ENCODE measurements around the gene KLF15. TPM values are rescaled to one million over a fixed set of nuclear protein-coding genes. Genes with fewer than 3 reads are reported as not detected.

KLF15 gene
- total RNA-seq, 1 donor: not detected

GRCh38 chr3:126373682-126374601 lies 16.7 kb upstream of the KLF15 start:
- Histone ChIP-seq H3K4me1 (ENCODE audit: insufficient read depth, low read length) (no peaks in the 10 kb centered on the region), H3K9me3 (ENCODE audit: low read depth, low read length) (no peaks in the 10 kb centered on the region), H3K27me3 (ENCODE audit: insufficient read depth, low read length) (no peaks in the 10 kb centered on the region), H3K4me3 (ENCODE audit: low read length) (no peak overlapping the region)

GRCh38 chr3:126373146-126373613 lies 16.0 kb upstream of the KLF15 start:
- Histone ChIP-seq H3K9me3 (ENCODE audit: low read depth, low read length) (no peaks in the 10 kb centered on the region), H3K4me3 (ENCODE audit: low read length) (no peak overlapping the region)

GRCh38 chr3:126372413-126373145 lies 15.4 kb upstream of the KLF15 start:
- Histone ChIP-seq H3K9me3 (ENCODE audit: low read depth, low read length) (no peaks in the 10 kb centered on the region), H3K4me1 (ENCODE audit: insufficient read depth, low read length) (no peaks in the 10 kb centered on the region), H3K4me3 (ENCODE audit: low read length) (no peak overlapping the region), H3K27me3 (ENCODE audit: insufficient read depth, low read length) (no peaks in the 10 kb centered on the region)

More at GRCh38 chr3:126373146-126373613, 16.0 kb upstream of the KLF15 start:
- Histone ChIP-seq H3K4me1 (ENCODE audit: insufficient read depth, low read length) (no peaks in the 10 kb centered on the region), H3K27me3 (ENCODE audit: insufficient read depth, low read length) (no peaks in the 10 kb centered on the region)

GRCh38 chr3:126371096-126371705 lies 14.0 kb upstream of the KLF15 start:
- Histone ChIP-seq H3K4me1 (ENCODE audit: insufficient read depth, low read length) (no peaks in the 10 kb centered on the region), H3K27me3 (ENCODE audit: insufficient read depth, low read length) (no peaks in the 10 kb centered on the region), H3K9me3 (ENCODE audit: low read depth, low read length) (no peaks in the 10 kb centered on the region), H3K4me3 (ENCODE audit: low read length) (no peak overlapping the region)

- Histone ChIP-seq H3K27me3 (ENCODE audit: insufficient read depth, low read length) (no peaks in the 10 kb centered on the region), H3K4me1 (ENCODE audit: insufficient read depth, low read length) (no peaks in the 10 kb centered on the region), H3K9me3 (ENCODE audit: low read depth, low read length) (no peaks in the 10 kb centered on the region), H3K4me3 (ENCODE audit: low read length) (no peak overlapping the region)
Measured at GRCh38 chr3:126370606-126371005, 13.4 kb upstream of the KLF15 start.

GRCh38 chr3:126370055-126370454 lies 12.8 kb upstream of the KLF15 start:
- Histone ChIP-seq H3K4me3 (ENCODE audit: low read length) (no peak overlapping the region), H3K4me1 (ENCODE audit: insufficient read depth, low read length) (no peaks in the 10 kb centered on the region), H3K9me3 (ENCODE audit: low read depth, low read length) (no peaks in the 10 kb centered on the region), H3K27me3 (ENCODE audit: insufficient read depth, low read length) (no peaks in the 10 kb centered on the region)

GRCh38 chr3:126369490-126369889 lies 12.3 kb upstream of the KLF15 start:
- H3K9me3 ChIP-seq (ENCODE audit: low read depth, low read length): no peaks in the 10 kb centered on the region
- no peak overlapping the region for H3K4me3 ChIP-seq (ENCODE audit: low read length)
- H3K27me3 ChIP-seq (ENCODE audit: insufficient read depth, low read length): no peaks in the 10 kb centered on the region
- no peaks in the 10 kb centered on the region for H3K4me1 ChIP-seq (ENCODE audit: insufficient read depth, low read length)

GRCh38 chr3:126367316-126367805 lies 10.2 kb upstream of the KLF15 start:
- H3K4me1 ChIP-seq (ENCODE audit: insufficient read depth, low read length): no peaks in the 10 kb centered on the region
- H3K9me3 ChIP-seq (ENCODE audit: low read depth, low read length): no peaks in the 10 kb centered on the region
- no peak overlapping the region for H3K4me3 ChIP-seq (ENCODE audit: low read length)
- peaks cover 8% of the 10 kb centered on the region for H3K27me3 ChIP-seq (ENCODE audit: insufficient read depth, low read length)

- Histone ChIP-seq H3K27me3 (ENCODE audit: insufficient read depth, low read length) (peaks cover 14% of the 10 kb centered on the region), H3K4me3 (ENCODE audit: low read length) (no peak overlapping the region), H3K9me3 (ENCODE audit: low read depth, low read length) (no peaks in the 10 kb centered on the region), H3K4me1 (ENCODE audit: insufficient read depth, low read length) (no peaks in the 10 kb centered on the region)
Measured at GRCh38 chr3:126365351-126366277, 8.4 kb upstream of the KLF15 start.

GRCh38 chr3:126364731-126365301 lies 7.6 kb upstream of the KLF15 start:
- H3K9me3 ChIP-seq (ENCODE audit: low read depth, low read length): no peaks in the 10 kb centered on the region
- H3K27me3 ChIP-seq (ENCODE audit: insufficient read depth, low read length): peaks cover 22% of the 10 kb centered on the region
- H3K4me1 ChIP-seq (ENCODE audit: insufficient read depth, low read length): no peaks in the 10 kb centered on the region
- no peak overlapping the region for H3K4me3 ChIP-seq (ENCODE audit: low read length)

GRCh38 chr3:126364130-126364695 lies 7.0 kb upstream of the KLF15 start:
- peaks cover 25% of the 10 kb centered on the region for H3K27me3 ChIP-seq (ENCODE audit: insufficient read depth, low read length)
- H3K4me3 ChIP-seq (ENCODE audit: low read length): no peak overlapping the region
- H3K9me3 ChIP-seq (ENCODE audit: low read depth, low read length): no peaks in the 10 kb centered on the region
- no peaks in the 10 kb centered on the region for H3K4me1 ChIP-seq (ENCODE audit: insufficient read depth, low read length)

- H3K4me1 ChIP-seq (ENCODE audit: insufficient read depth, low read length): peaks cover 12% of the 10 kb centered on the region
- H3K9me3 ChIP-seq (ENCODE audit: low read depth, low read length): no peaks in the 10 kb centered on the region
- H3K27me3 ChIP-seq (ENCODE audit: insufficient read depth, low read length): peaks cover 42% of the 10 kb centered on the region
- no peak overlapping the region for H3K4me3 ChIP-seq (ENCODE audit: low read length)
Measured at GRCh38 chr3:126361211-126361610, 4.0 kb upstream of the KLF15 start.

GRCh38 chr3:126360714-126361060 lies 3.5 kb upstream of the KLF15 start:
- Histone ChIP-seq H3K27me3 (ENCODE audit: insufficient read depth, low read length) (peaks cover 48% of the 10 kb centered on the region), H3K4me3 (ENCODE audit: low read length) (no peak overlapping the region), H3K9me3 (ENCODE audit: low read depth, low read length) (no peaks in the 10 kb centered on the region), H3K4me1 (ENCODE audit: insufficient read depth, low read length) (peaks cover 17% of the 10 kb centered on the region)

Data from mononuclear cell (primary cell).